Activated CD4-positive, alpha-beta T cell treated with anti-CD3 and anti-CD28 coated beads, Interleukin-2, amount 50 U/mL, for 24 hours (primary cell): ENCODE results near the gene PROKR1.

Experiments
- DNase-seq, 2 donors: peaks; one replicate each; pipeline ENCODE4 v3.0.0-alpha.2; 2020; ENCODE audit warnings: low read depth in 1 of 2, low spot score in 1 of 2

The PROKR1 gene

GRCh38 chr2:68696554-68696953 is 53.2 kb downstream of the PROKR1 start:
- no peak for DNase-seq

GRCh38 chr2:68698567-68699377 is 55.4 kb downstream of the PROKR1 start:
- DNase-seq, result no peak

- no peak for DNase-seq
These were observed 57.2 kb downstream of the PROKR1 start for GRCh38 chr2:68700560-68700959.

- no peak for DNase-seq
These were observed 63.3 kb downstream of the PROKR1 start for GRCh38 chr2:68706637-68707036.
